Activated naive CD8-positive, alpha-beta T cell treated with anti-CD3 and anti-CD28 coated beads, Interleukin-2, amount 50 U/mL, for 16 hours (primary cell): ENCODE results near the gene SH3TC1.

Experiments used
- DNase-seq: peaks from one replicate; pipeline ENCODE4 v3.0.0-alpha.2; 2020; ENCODE audit warnings: low read depth, low spot score

The SH3TC1 gene

DNA sequence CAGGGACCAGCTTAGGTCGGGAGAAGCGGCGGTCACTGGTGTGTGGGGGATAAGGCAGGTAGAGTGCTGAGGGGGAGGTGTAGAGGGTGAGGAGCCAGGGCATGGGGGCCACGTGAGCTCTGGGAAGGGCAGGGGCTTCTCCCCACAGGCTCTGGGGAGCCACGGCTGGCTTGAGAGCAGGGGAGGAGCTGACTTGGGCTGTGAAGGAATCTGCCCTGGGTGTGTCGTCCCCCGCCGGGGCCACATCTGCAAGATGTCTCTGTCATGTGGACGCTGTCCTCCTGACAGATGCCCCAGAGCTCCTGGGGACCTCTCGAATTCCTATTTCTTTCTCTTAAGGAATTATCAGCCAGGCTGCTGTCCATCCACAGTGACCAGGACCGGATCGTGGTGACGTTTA, 15.0 kb downstream of the SH3TC1 start:
- DNase-seq = no peak

DNA sequence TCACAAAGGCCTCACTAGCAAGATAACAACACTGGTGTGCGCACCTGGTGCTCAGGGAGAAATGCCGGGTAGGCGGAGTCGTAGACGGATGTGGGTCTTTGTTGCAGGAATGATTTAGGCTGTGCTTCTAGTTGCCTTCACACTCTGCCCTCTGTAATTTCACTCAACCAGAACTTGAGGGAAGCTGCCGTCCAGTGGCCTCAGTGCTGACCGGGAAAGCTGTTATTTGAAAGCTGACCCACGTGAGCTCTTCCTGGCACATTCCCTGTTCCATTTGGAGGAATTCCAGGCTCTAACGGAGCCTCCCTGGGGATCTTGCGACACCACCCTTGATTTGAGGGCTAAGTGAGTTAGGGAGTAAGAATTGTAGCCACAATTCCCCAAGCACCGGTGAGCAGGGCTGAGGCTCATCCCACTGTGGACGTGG, 15.9 kb downstream of the SH3TC1 start:
- no peak for DNase-seq

DNA sequence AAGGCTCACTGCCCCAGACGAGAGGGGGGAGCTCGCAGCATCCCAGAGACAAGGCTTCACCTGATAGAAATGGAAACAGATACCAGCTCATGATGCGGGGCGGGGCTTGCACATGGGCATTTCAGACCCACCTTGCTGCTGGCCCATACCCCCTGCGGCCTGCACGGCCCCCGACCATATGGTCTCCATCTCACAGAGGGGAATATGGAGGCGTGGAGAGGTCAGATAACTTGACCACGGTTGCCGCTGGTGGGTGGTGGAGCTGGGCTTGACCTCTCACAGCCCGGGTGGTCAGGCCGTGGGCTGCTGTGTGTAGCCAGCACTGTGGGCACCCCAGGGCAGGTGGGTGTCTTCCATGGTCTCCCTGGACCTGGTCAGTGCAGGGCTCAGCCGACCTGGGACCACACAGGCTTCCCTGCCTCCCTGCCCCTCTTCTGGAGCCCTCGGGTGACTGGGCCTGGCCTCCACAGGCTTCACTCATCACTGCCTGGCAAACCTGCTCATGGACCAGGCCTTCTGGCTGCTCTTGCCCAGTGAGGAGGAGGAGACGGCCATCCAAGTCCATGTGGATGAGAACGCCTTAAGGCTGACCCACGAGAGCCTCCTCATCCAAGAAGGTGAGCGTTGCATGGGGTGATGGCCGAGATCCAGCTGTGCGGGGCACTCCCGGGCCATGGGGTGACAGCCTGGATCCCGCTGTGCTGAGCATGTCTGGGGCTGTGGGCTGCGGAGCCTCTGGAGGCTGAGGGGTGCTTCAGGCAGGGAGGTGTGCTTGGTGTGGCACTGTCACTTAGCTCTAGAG, 16.8 kb downstream of the SH3TC1 start:
- DNase-seq = no peak

DNA sequence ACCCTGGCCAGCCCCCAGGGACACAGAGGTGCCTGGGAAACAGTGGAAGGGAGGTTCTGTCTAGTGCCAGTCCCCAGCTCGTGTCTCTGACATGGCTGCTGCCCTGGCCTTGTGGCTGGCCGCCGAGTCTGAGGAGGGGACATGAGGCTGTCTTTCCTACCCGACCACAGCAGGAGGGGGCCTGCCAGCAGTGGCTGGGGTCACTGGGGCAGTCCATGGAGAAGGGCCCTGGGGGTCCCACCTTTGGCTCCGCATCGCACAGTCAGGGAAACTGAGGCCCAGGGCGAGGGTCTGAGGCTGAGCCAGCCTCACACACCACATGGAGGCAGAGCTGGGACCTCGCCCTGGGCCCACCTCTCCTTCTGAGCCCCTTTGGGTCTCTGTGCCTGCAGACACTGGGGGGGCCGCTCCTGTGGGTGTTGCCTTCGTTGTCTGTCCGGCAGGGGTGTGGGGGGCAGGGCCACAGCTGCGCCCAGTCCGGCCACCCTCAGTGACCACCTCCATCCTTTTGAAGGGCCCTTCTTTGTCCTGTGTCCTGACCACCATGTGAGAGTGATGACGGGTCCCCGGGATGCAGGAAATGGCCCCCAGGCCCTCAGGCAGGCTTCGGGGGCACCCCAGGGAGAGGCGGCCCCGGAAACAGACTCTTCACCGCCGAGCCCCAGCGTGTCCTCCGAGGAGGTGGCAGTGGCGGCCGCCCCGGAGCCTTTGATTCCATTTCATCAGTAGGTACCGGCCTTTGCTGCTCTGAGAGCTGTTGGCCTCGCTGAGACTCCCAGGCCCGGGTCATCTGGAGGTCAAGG, 17.6 kb downstream of the SH3TC1 start:
- DNase-seq = no peak

GRCh38 chr4:8217246-8217511, 18.1 kb downstream of the SH3TC1 start:
- no peak for DNase-seq

DNA sequence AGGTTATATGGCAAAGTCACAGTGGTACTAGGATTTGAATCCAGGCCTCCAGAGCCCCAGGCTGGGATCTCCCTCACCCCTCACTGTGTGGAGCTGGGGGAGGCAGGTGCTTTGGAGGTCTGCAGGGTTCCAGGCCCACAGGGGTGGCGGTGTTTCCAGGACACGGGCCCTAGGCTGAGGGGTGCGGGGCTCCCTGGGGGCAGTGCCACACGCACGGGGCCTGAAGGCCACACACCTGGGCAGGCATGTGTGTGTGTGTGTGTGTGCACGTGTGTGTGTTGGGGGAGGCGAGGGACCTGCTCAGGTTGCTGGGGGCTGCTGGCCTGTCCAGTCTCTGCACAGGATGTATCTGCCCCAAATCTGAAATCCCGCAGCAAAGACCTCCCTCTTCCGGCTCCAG, 18.8 kb downstream of the SH3TC1 start:
- DNase-seq = no peak

DNA sequence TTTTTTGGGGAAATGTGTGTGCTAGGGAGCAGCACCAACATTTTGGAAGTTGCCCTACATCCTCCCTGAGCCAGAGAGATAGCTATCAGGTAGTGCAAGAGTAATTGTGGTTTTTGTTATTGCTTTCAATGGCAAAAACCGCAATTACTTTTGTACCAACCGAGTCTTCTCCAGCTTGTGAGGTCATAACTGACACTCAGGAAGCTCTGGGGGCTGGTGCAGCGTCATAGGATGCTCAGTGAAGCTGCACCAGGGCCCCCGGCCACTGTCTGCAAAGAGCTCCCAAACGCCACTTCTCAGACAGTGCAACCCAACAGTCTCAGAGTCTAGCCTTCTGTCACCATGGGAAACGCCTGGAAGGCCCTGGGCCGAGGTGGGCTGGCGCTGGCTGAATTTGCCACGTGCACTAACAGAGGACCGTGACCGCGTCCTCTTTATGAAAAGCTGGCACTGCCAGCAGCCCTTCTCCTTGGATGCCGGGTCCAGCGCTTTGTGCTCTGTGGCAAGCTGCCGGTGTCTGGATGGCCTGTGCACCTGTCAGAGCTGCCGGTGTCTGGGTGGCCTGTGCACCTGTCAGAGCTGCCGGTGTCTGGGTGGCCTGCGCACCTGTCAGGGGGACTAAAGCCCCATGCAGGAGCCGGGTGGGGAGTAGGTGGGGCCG, 19.4 kb downstream of the SH3TC1 start:
- no peak for DNase-seq

DNA sequence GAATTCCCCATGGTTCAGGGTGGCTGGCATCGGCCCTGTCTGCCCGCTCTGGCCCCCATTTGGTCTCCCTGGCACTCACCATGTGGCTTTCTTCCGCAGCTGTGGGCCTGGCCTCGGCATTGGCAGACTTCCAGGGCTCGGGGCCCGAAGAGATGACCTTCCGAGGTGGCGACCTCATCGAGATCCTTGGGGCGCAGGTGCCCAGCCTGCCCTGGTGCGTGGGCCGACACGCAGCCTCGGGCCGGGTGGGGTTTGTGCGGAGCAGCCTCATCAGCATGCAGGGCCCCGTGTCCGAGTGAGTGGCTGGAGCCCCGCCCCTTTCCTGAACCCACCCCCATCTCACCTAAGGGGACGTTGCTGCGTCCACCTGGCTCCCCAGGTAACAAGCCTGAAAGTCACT, 20.1 kb downstream of the SH3TC1 start:
- DNase-seq = no peak

DNA sequence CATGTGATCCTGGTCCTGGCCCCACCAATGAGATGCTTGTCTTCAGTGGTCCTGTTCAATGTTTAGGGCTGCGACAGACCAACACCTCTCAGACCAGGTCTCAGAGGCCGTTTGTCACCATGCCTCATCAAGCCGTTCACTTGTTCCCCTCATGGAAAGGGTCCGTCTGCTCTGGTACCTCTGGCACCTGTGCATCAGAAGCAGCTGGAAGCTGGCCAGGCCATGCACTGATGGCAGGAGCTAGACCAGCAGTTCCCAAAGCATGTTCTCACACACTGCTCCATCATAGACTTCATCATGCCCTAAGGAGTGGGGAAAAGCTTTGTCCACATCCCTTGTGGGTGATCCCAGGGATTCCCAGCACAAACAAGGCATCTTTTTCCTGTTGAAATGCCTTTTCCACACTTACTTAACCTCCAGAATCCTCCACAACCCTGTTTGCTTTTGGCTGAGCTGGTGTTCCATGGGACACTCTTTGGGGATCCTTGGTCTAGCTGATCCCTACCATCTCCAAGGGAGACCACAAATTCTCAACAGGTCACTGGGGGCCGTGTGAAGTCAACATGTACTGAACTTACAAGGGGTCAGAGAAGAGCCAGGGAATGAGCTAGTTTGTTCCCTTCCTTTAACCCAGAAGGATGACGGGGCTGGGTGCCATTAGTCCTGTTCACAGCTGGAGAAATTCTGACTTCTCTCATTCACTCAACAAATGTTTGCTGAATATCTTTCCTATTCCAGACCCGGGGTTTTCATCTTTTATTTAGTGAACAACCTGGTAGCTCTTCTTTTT, 21.8 kb downstream of the SH3TC1 start:
- DNase-seq = no peak

GRCh38 chr4:8221476-8221875, 22.4 kb downstream of the SH3TC1 start:
- no peak for DNase-seq

DNA sequence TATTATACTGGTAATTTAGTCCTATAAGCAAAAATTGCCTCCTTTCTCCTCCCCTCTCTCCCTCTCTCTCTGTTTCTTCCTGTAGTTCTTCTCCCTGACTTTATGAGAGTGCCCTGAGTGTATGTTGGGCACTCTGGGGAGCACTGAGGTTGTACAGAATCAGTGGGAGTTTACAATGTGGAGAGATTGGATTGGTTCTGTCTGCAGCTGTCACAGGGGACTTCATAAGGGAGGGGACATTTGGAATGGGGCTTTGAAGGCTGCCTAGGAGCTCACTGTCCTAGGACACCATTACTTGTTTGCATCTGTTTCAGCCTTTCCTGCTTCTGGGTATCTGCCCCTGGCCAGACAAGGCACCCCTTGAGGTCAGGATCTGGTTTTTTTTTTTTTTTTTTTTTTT, 22.9 kb downstream of the SH3TC1 start:
- DNase-seq = no peak

DNA sequence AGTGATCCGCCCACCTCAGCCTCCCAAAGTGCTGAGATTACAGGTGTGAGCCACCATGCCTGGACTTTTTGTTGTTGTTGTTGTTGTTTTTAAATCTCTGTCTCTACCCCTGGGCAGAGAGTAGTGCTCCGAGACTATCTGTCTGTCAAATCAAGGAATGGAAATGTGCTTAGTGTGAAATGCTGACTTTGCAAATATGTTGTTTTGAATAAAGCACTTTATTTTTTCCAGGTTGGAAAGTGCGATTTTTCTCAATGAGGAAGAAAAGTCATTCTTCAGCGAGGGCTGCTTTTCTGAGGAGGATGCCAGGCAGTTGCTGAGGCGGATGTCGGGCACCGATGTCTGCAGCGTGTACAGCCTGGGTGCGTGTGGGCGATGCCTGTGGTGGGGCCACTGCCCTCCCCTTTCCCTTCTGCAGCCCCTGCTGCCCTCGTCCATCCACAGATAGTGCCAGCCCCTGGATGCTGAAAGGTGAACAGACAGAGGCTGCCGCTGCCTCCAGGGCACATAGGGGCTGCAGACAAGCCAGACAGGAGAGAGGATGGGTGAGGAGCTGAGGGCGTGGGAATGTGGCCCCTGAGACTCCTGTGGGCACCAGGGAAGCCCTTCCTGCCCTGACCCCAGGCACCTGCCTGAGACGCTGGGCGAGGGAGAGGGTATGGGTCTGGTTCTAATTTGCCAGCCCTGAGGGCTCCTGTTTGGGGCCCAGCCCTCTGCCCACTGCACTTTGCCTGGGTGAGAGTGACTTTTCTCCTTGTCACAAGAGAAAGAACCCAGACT, 23.7 kb downstream of the SH3TC1 start:
- DNase-seq = no peak

- no peak for DNase-seq
Observed at GRCh38 chr4:8224267-8224974, 25.3 kb downstream of the SH3TC1 start.

- no peak for DNase-seq
Observed at GRCh38 chr4:8224975-8225625, 26.0 kb downstream of the SH3TC1 start.

DNA sequence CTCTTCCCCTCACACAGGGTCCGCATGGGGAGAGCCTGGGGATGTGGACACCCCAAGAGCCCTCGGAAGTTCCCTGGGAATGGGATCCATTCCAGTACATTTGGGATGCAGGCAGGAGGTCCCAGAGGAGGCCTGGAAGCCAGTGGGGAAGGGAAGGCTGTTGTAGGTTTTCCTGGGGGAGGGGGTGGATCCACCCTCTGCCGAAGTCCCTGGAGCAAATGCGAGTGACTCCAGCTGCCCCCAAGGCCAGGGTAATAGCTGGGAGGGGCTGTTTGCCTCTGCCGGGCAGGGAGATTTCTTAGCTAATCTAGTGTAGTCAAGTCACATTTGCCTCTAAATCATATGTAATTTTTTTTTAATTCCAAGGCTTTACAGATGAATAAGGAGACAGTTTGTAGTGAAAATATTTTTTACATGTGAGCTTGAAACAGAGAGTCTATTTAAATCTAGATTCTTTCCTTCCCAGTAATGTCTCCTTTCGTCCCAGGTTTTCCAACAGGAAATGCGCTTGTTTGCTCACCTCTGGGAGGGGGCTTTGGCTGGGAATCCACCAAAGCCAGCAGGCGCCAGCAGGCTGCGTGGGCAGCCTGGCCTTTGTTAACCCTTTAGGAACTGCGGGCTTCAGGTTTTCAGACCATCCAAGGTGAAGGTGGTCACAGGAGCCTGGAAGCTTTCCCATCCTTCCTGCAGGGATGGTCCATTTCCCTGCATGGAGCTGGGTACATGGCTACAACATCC, 26.8 kb downstream of the SH3TC1 start:
- no peak for DNase-seq

GRCh38 chr4:8227201-8227770, 28.2 kb downstream of the SH3TC1 start:
- no peak for DNase-seq

DNA sequence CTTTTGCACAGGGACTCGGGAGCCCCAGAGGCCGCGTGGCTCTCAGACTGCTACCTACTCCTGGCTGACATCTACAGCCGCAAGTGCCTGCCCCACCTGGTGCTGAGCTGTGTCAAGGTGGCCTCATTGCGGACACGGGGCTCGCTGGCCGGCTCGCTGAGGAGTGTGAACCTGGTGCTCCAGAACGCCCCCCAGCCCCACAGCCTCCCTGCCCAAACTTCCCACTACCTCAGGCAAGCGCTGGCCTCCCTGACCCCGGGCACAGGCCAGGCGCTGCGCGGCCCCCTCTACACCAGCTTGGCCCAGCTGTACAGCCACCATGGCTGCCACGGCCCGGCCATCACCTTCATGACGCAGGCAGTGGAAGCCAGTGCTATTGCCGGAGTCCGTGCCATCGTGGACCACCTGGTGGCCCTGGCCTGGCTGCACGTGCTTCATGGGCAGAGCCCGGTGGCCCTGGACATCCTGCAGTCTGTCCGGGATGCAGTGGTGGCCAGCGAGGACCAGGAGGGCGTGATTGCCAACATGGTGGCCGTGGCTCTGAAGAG, 28.8 kb downstream of the SH3TC1 start:
- no peak for DNase-seq
